Measurements from ENCODE around the gene RWDD1. TPM values are rescaled to one million over a fixed set of nuclear protein-coding genes. Genes with fewer than 3 reads are reported as not detected.

RWDD1 gene, protein sequence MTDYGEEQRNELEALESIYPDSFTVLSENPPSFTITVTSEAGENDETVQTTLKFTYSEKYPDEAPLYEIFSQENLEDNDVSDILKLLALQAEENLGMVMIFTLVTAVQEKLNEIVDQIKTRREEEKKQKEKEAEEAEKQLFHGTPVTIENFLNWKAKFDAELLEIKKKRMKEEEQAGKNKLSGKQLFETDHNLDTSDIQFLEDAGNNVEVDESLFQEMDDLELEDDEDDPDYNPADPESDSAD
- 14.2 and 14.9 TPM in 2 replicates for total RNA-seq

DNA sequence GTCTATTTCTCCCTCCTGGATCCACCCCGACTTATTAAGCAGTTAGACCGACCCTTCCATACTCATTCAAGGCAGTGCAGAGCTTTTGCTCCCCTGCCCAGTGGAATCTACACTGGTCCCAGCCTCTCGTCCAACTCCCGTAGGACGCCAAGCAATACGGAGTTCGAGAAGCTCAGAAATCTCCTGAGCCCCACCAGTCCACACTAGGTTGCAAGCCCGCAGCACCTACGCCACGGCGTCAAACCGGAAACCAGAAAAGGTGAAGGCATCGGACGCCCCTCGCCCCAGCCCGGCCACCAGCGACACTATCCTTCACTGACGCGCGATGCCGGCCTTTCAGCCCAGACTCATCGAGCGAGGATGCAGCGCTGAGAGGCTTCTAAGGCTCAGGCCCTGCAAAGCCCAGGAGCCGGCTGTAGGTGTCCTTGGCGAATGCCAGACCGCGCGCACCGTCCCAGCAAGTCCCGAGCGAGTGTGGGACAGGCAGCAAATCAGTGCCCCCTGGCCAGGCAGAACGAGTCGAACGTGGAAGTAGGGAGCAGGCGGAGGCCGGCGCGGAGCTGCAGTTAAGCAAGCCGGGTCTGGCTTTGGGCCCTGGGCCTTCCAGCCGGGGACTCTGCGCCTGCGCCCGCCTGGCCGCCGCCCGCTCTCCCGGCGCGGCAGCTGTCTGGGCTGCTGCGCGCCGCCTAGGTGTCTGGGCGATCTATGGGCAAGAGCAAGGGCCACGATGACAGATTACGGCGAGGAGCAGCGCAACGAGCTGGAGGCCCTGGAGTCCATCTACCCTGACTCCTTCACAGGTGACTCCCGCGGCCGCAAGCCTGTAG lies at the start of gene RWDD1:
Gene RWDD1 (plus strand): TSS at position 649 of the 827 bp plus-strand sequence. CDS start 79 bp downstream, at position 728.

GRCh38 chr6:116545651-116546050 lies 25.7 kb upstream of the RWDD1 start, which contains the start of gene TRAPPC3L:
Gene TRAPPC3L (minus strand): TSS chr6:116545684. CDS start chr6:116545514, 170 bp downstream.

DNA sequence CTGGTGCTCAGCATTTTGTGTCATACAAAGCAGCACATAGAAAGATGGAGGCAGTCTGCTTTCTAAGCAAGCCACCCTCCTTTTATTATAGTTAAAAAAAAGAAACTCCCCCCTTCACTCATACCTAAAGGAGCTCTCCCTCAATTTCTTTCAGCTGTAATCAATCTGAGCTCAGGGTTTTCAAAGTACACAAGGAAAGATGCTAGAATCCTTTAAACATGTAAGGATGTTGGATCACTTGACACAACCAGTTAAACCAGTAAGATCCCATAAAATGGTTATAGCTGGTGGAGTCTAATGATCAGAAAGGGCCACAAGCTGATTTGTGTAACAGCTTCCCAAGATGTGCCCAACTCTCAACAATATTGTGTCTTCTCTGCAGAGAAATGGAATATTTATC lies 17.9 kb upstream of the RWDD1 start, which contains the start of gene CALHM4:
Gene CALHM4 (plus strand): TSS at position 301 of the 400 bp plus-strand sequence. CDS start 43 bp downstream, at position 344.

DNA sequence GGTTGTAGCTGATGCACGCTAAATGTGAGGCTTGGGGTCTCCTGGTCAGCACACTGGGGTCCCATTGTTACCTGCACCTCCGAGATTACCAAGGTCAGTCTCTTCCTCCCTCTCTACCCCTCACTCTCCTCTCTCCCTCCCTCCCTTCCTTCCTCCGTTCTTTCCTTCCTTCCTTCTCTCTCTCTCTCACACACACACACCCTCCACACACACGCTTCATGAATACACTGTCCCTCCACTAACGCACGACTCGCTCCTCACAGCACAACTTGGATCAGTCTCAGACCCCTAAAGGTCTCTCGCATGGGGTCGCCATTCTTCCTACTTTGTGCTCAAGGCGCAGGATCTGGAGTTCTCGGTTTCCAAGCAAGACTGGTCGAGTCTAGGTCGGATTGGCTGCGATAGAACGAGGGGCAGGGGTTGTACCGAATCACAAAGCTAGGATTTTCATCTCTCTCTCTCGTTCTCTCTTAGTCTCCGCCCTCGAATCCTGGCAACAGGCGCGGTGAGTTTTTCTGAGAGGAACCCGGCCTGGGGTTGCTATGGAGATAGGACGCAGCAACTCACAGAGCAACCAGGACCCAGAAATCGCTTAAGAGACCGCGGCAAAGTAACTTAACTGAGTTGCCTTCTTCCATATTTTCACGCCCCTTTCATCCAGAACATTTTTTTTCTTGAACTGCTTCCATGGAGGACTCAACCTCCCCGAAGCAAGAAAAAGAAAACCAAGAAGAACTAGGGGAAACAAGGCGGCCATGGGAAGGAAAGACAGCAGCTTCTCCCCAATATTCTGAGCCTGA lies 44.8 kb downstream of the RWDD1 start, which contains the start of gene RSPH4A:
Gene RSPH4A (plus strand): TSS at position 543 of the 800 bp plus-strand sequence. CDS start 145 bp downstream, at position 688.

Other genes with a start within 250 kb of the RWDD1 start
- gene DSE, start 200.6 kb upstream of the RWDD1 start, total RNA-seq: 138 and 160 TPM in 2 replicates
- 1.5 and 1.9 TPM in 2 replicates for gene CALHM6, start 110.1 kb upstream of the RWDD1 start, total RNA-seq
- gene CALHM5, start 59.9 kb upstream of the RWDD1 start, total RNA-seq: 6.8 and 12.1 TPM in 2 replicates
- gene TRAPPC3L, start 25.8 kb upstream of the RWDD1 start, total RNA-seq: 0.07 TPM in 1 of 2 replicates, not detected in the other
- 0.20 TPM in 1 of 2 replicates, not detected in the other for gene CALHM4, start 17.8 kb upstream of the RWDD1 start, total RNA-seq
- 0.07 and 0.10 TPM in 2 replicates for gene RSPH4A, start 45.0 kb downstream of the RWDD1 start, total RNA-seq
- gene ZUP1, start 97.3 kb downstream of the RWDD1 start, total RNA-seq: 9.3 and 11.8 TPM in 2 replicates
- 9.7 and 10.8 TPM in 2 replicates for gene KPNA5, start 109.7 kb downstream of the RWDD1 start, total RNA-seq
- 2.2 and 11.5 TPM in 2 replicates for gene FAM162B, start 194.2 kb downstream of the RWDD1 start, total RNA-seq